NCI-H1436 treated with DMSO at 0.1 percent for 48 hours (cell line): Measurements from ENCODE around the gene TAF4.

Experiments used
- DNase-seq: peaks from one replicate; lab custom pipeline; 2025; lab: John Stamatoyannopoulos, UW

The TAF4 gene

GRCh38 chr20:62042025-62042820 lies 23.5 kb downstream of the TAF4 start:
- DNase-seq = no peak

GRCh38 chr20:62040933-62041332 lies 24.7 kb downstream of the TAF4 start:
- DNase-seq = no peak

- no peak for DNase-seq
Measured at GRCh38 chr20:62040381-62040922, 25.2 kb downstream of the TAF4 start.

- no peak for DNase-seq
Measured at GRCh38 chr20:62039738-62040137, 25.9 kb downstream of the TAF4 start.

GRCh38 chr20:62032609-62033368 lies 32.9 kb downstream of the TAF4 start:
- no peak for DNase-seq

- no peak for DNase-seq
Measured at GRCh38 chr20:62031462-62032092, 34.1 kb downstream of the TAF4 start.

- DNase-seq = no peak
Measured at GRCh38 chr20:62030834-62031434, 34.7 kb downstream of the TAF4 start.

- DNase-seq = no peak
Measured at GRCh38 chr20:62030357-62030756, 35.3 kb downstream of the TAF4 start.

- no peak for DNase-seq
Measured at GRCh38 chr20:62029949-62030348, 35.7 kb downstream of the TAF4 start.

DNA sequence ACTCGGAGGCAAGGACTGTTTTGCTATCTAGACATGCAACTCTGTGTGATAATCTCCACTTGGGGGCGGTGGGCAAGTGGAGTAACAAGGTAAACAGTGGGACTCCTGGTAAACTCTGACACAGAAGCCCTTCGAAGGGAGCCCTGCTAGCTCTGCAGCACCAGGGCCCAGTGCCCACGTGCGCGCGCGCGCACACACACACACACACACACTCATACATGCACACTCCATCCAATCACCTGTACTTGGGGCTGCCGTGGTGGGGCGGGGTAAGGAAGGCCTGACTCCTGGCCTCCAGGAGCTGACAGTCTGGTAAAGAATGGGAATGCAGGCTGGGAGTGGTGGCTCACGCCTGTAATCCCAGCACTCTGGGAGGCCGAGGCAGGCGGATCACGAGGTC lies 36.4 kb downstream of the TAF4 start:
- DNase-seq = no peak

DNA sequence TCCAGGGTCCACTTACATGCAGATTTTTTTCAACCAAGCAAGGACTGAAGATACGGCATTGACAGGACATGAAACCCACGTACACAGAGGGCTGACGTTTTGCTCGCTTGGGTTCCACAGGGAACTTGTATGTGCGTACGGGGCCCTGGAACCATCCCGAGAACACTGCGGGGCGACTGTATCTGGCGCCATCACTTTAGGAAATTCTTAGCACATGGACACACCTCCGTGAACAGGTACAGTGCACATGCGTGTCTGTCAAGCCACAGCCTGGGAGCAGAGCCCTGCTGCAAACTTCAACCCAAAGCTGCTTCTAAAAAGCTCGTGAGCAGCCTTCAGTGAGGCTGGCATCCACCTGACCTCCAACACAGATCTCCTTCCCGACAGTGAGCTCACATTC lies 37.3 kb downstream of the TAF4 start:
- DNase-seq = no peak

GRCh38 chr20:62027698-62028321 lies 37.9 kb downstream of the TAF4 start:
- DNase-seq = no peak

DNA sequence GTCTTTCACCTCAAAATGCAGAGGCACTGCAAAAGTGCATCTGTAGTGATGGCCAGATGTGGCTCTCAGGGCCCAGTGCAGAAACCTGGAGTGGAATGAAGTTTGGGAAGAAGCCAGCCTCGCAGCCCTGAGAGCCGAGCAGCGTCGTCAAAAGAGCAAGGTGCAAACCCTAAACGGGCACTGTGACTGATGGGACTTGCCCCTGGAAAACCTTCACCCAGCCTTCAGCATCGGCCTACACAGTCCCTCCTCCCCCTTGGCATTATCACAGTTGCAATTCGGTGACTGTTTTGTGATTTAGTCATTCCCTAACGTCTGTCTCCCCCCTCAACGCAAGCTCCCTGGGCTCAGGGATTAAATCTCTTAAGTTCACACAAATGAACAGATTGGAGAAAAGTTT lies 38.6 kb downstream of the TAF4 start:
- DNase-seq = no peak

- DNase-seq = no peak
Measured at GRCh38 chr20:62026564-62026856, 39.2 kb downstream of the TAF4 start.

DNA sequence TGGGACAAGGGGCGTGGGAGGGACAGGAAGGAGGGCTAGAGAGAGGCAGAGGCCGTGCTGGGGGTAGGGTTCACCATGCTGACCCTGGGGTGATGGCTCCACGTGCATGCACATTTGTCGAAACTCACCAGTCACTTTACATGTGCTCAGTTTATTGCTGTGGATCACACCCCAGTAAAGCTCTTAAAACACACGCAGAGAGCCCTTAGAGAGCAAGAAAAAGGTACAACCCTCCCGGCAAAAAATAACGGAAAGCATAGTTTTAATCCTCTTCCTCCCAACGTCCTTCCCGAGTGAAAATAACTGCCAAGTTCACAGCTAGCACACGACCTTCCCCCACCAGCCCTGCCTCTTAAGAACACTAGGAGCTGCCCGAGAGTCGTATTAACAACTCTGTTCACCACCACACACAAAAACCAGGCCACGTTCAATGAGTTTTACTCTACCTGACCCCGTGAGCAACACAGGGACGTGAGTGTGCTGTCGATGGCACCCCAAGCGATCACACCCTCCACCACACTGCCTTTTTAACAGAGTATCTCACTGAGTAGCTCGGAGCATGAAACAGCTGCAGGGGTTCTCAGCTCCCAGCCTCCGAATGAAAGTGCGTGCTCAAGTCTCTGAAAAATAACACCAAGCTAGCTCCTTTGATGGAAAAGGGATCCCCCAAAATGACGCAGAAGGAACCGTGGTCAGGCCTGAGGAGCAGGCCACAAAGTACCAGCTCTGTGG lies 39.7 kb downstream of the TAF4 start:
- no peak for DNase-seq

DNA sequence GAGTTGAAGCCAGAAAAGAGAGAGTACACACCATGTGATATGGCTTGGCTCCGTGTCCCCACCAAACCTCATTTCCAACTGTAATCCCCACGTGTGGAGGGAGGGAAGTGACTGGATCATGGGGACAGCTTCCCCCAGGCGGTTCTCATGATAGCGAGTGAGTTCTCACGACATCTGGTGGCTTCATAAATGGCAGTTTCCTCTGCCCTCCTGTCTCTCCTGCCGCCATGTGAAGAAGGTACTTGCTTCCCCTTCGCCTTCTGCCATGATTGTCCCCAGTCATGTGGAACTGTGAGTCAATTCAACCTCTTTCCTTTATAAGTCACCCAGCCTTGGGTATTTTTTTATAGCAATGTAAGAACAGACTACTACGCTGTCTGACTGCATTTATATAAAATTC lies 40.3 kb downstream of the TAF4 start:
- DNase-seq = no peak

GRCh38 chr20:62023935-62024334 lies 41.7 kb downstream of the TAF4 start:
- no peak for DNase-seq

- no peak for DNase-seq
Measured at GRCh38 chr20:62022575-62023139, 43.0 kb downstream of the TAF4 start.

- DNase-seq = no peak
Measured at GRCh38 chr20:62021793-62022385, 43.8 kb downstream of the TAF4 start.

- DNase-seq = no peak
Measured at GRCh38 chr20:62020935-62021701, 44.6 kb downstream of the TAF4 start.
